Measurements from ENCODE around the gene MEX3C.

The MEX3C gene

DNA sequence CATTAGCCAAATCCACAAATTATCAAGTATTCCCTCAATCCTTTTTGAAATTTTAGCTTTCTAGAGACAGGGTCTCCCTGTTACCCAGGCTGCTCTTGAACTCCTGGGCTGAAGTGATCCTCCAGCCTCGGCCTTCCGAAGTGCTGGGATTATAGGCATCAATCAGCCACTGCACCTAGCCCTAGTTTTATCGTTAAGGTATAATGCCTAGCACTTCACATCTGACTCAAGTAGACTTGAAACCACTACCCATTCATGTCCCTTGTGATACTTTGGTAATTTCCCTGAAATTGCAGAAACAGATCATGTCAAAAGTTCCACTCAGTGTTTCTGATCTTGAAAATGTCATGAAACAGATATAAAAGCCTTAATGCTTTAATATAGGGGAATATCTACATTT is 26.3 kb downstream of the MEX3C start:
- no peak for TF ChIP-seq EZH2 (IDR thresholded peaks at IDR 0.05; ENCODE audit: borderline replicate concordance, low read length)
- TF ChIP-seq, protein P1, sequence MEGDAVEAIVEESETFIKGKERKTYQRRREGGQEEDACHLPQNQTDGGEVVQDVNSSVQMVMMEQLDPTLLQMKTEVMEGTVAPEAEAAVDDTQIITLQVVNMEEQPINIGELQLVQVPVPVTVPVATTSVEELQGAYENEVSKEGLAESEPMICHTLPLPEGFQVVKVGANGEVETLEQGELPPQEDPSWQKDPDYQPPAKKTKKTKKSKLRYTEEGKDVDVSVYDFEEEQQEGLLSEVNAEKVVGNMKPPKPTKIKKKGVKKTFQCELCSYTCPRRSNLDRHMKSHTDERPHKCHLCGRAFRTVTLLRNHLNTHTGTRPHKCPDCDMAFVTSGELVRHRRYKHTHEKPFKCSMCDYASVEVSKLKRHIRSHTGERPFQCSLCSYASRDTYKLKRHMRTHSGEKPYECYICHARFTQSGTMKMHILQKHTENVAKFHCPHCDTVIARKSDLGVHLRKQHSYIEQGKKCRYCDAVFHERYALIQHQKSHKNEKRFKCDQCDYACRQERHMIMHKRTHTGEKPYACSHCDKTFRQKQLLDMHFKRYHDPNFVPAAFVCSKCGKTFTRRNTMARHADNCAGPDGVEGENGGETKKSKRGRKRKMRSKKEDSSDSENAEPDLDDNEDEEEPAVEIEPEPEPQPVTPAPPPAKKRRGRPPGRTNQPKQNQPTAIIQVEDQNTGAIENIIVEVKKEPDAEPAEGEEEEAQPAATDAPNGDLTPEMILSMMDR (IDR thresholded peaks at IDR 0.05; ENCODE audit: low read length), result no peak
- H3K79me2 ChIP-seq (ENCODE audit: insufficient read depth, low read length), result peaks cover 14% of the 10 kb centered on the region
- H3K4me2 ChIP-seq (ENCODE audit: low read length), result no peak overlapping the region
- no peak overlapping the region for H3K9ac ChIP-seq (ENCODE audit: low read length)
- no peaks in the 10 kb centered on the region for H3K27me3 ChIP-seq (ENCODE audit: insufficient read depth, low read length)
- H2AFZ ChIP-seq (ENCODE audit: low read length), result no peak overlapping the region
- H3K4me1 ChIP-seq (ENCODE audit: insufficient read depth, low read length, severe bottlenecking), result peaks cover 12% of the 10 kb centered on the region
- no peaks in the 10 kb centered on the region for H3K9me3 ChIP-seq (ENCODE audit: low read length)
- H3K27ac ChIP-seq (ENCODE audit: low read depth, low read length, poor library complexity, severe bottlenecking), result no peak overlapping the region
- no peaks in the 10 kb centered on the region for H3K9me2 ChIP-seq (ENCODE audit: low read depth, low read length)
- no peak overlapping the region for H3K4me3 ChIP-seq (ENCODE audit: low read depth, low read length, poor library complexity, severe bottlenecking)
- no peaks in the 10 kb centered on the region for H4K20me1 ChIP-seq (ENCODE audit: insufficient read depth, low read length)
- H3F3A ChIP-seq (ENCODE audit: insufficient read depth, low read length), result 0 out of 2 replicates have a peak, but pooled peaks cover 8% of the 10 kb centered on the region
- peaks cover 34% of the 10 kb centered on the region for H3K36me3 ChIP-seq (ENCODE audit: insufficient read depth, low read length)

DNA sequence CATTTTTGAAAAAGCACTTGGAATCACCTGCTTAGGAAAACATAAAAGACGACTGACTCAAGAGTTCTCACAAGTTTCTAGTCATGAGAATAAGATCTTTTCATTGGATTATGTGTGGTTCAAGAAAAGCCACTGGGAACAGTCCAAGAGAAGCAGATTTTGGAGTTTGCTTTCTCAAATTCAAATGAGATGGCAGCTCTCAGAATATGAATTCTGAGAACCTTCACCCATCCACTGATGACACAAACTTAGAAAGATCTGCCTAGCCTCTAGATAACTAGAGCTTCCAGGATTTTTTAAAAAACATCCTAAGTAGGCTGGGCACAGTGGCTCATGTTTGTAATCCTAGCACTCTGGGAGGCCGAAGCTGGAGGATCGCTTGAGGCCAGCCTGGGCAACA is 26.8 kb downstream of the MEX3C start:
- H3K4me3 ChIP-seq (ENCODE audit: low read depth, low read length, poor library complexity, severe bottlenecking), result no peak overlapping the region
- no peaks in the 10 kb centered on the region for H3K9me3 ChIP-seq (ENCODE audit: low read length)
- no peak overlapping the region for H2AFZ ChIP-seq (ENCODE audit: low read length)
- H4K20me1 ChIP-seq (ENCODE audit: insufficient read depth, low read length), result no peaks in the 10 kb centered on the region
- H3K27ac ChIP-seq (ENCODE audit: low read depth, low read length, poor library complexity, severe bottlenecking), result no peak overlapping the region
- peaks cover 12% of the 10 kb centered on the region for H3K4me1 ChIP-seq (ENCODE audit: insufficient read depth, low read length, severe bottlenecking)
- no peak overlapping the region for H3K9ac ChIP-seq (ENCODE audit: low read length)
- TF ChIP-seq, protein P1 (IDR thresholded peaks at IDR 0.05; ENCODE audit: low read length), result no peak
- no peak for TF ChIP-seq EZH2 (IDR thresholded peaks at IDR 0.05; ENCODE audit: borderline replicate concordance, low read length)
- H3K79me2 ChIP-seq (ENCODE audit: insufficient read depth, low read length), result peaks cover 8% of the 10 kb centered on the region
- no peaks in the 10 kb centered on the region for H3K9me2 ChIP-seq (ENCODE audit: low read depth, low read length)
- 0 out of 2 replicates have a peak, but pooled peaks cover 8% of the 10 kb centered on the region for H3F3A ChIP-seq (ENCODE audit: insufficient read depth, low read length)
- peaks cover 29% of the 10 kb centered on the region for H3K36me3 ChIP-seq (ENCODE audit: insufficient read depth, low read length)
- H3K4me2 ChIP-seq (ENCODE audit: low read length), result no peak overlapping the region
- H3K27me3 ChIP-seq (ENCODE audit: insufficient read depth, low read length), result no peaks in the 10 kb centered on the region

DNA sequence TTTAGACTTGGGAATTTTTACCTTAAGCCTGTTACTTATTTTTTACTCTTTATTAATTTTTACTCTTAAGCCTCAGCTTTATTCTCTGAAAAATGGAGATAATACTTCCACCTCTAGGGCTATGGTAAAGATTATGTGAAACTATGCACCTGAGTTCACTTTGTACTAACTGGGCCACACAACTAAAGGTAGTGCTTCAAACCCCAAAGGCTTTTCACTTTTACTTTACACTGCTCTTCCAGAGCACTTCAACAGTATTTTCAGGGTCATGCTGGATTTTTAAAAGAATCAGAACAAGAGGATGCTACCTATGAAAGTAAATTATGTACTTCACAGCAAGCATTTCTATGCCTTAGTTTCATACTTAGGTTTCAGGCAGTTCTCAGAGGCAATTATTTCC is 27.8 kb downstream of the MEX3C start:
- no peak overlapping the region for H3K4me2 ChIP-seq (ENCODE audit: low read length)
- H3K9me2 ChIP-seq (ENCODE audit: low read depth, low read length), result no peaks in the 10 kb centered on the region
- peaks cover under 1% of the 10 kb centered on the region; the same call in 1 of the 2 replicates for H3K79me2 ChIP-seq (ENCODE audit: insufficient read depth, low read length)
- H2AFZ ChIP-seq (ENCODE audit: low read length), result no peak overlapping the region
- no peaks in the 10 kb centered on the region for H3K9me3 ChIP-seq (ENCODE audit: low read length)
- peaks cover 21% of the 10 kb centered on the region for H3K36me3 ChIP-seq (ENCODE audit: insufficient read depth, low read length)
- H3K27me3 ChIP-seq (ENCODE audit: insufficient read depth, low read length), result no peaks in the 10 kb centered on the region
- peaks cover 15% of the 10 kb centered on the region for H3K4me1 ChIP-seq (ENCODE audit: insufficient read depth, low read length, severe bottlenecking)
- H3F3A ChIP-seq (ENCODE audit: insufficient read depth, low read length), result 0 out of 2 replicates have a peak, but pooled peaks cover 8% of the 10 kb centered on the region
- peak overlapping the region; percentile 48 for H3K27ac ChIP-seq (ENCODE audit: low read depth, low read length, poor library complexity, severe bottlenecking)
- TF ChIP-seq, protein P1 (IDR thresholded peaks at IDR 0.05; ENCODE audit: low read length), result no peak
- TF ChIP-seq EZH2 (IDR thresholded peaks at IDR 0.05; ENCODE audit: borderline replicate concordance, low read length), result no peak
- no peaks in the 10 kb centered on the region for H4K20me1 ChIP-seq (ENCODE audit: insufficient read depth, low read length)
- no peak overlapping the region for H3K9ac ChIP-seq (ENCODE audit: low read length)
- H3K4me3 ChIP-seq (ENCODE audit: low read depth, low read length, poor library complexity, severe bottlenecking), result no peak overlapping the region

Measured in OCI-LY1 (cell line).